ENCODE results near the gene A1BG.
"Not testable (repeated sequence)": the region's sequence is repeated elsewhere in the genome, so short reads cannot be mapped to it uniquely, and the experiment has no call there.

A1BG gene

GRCh38 chr19:58379246-58379645, 26.0 kb upstream of the A1BG start:
- TF ChIP-seq POU2F2 (IDR thresholded peaks at IDR 0.05; ENCODE audit: low read depth, low read length) (no peak), POLR2A (IDR thresholded peaks at IDR 0.05; ENCODE audit: low read depth, low read length) (no peak), PAX5 (IDR thresholded peaks at IDR 0.05; ENCODE audit: insufficient read depth, low read length, severe bottlenecking) (no peak), TAF1 (IDR thresholded peaks at IDR 0.05; ENCODE audit: low read depth, low read length) (no peak), POLR2AphosphoS5 (IDR thresholded peaks at IDR 0.05; ENCODE audit: low read depth, low read length) (no peak), SPI1 (IDR thresholded peaks at IDR 0.05; ENCODE audit: low read depth, low read length) (no peak)
- no peak for DNase-seq (ENCODE audit: insufficient read length, low spot score)
- FAIRE-seq, result no peak

- not testable (repeated sequence) for FAIRE-seq
Measured at GRCh38 chr19:58376724-58377123, 23.4 kb upstream of the A1BG start.

GRCh38 chr19:58374200-58374599, 20.9 kb upstream of the A1BG start:
- TF ChIP-seq SPI1 (IDR thresholded peaks at IDR 0.05; ENCODE audit: low read depth, low read length), result no peak
- TF ChIP-seq PAX5 (IDR thresholded peaks at IDR 0.05; ENCODE audit: insufficient read depth, low read length, severe bottlenecking), result no peak
- TF ChIP-seq TAF1 (IDR thresholded peaks at IDR 0.05; ENCODE audit: low read depth, low read length), result no peak
- DNase-seq (ENCODE audit: insufficient read length, low spot score) (no peak), FAIRE-seq (no peak)

More at GRCh38 chr19:58376724-58377123, 23.4 kb upstream of the A1BG start:
- not testable (repeated sequence) for DNase-seq (ENCODE audit: insufficient read length, low spot score)

GRCh38 chr19:58372311-58373133, 19.2 kb upstream of the A1BG start:
- no peak for TF ChIP-seq POLR2A (IDR thresholded peaks at IDR 0.05; ENCODE audit: low read depth, low read length)
- DNase-seq (ENCODE audit: insufficient read length, low spot score), result no peak
- no peak for FAIRE-seq

GRCh38 chr19:58368561-58369360, 15.5 kb upstream of the A1BG start:
- FAIRE-seq (no peak), DNase-seq (ENCODE audit: insufficient read length, low spot score) (no peak)
- TF ChIP-seq POLR2A (IDR thresholded peaks at IDR 0.05; ENCODE audit: low read depth, low read length) (no peak), PAX5 (IDR thresholded peaks at IDR 0.05; ENCODE audit: insufficient read depth, low read length, severe bottlenecking) (no peak)

- FAIRE-seq, result no peak
- TF ChIP-seq SPI1 (IDR thresholded peaks at IDR 0.05; ENCODE audit: low read depth, low read length) (no peak), POU2F2 (IDR thresholded peaks at IDR 0.05; ENCODE audit: low read depth, low read length) (no peak), POLR2AphosphoS5 (IDR thresholded peaks at IDR 0.05; ENCODE audit: low read depth, low read length) (no peak), TAF1 (IDR thresholded peaks at IDR 0.05; ENCODE audit: low read depth, low read length) (no peak), PAX5 (IDR thresholded peaks at IDR 0.05; ENCODE audit: insufficient read depth, low read length, severe bottlenecking) (no peak), POLR2A (IDR thresholded peaks at IDR 0.05; ENCODE audit: low read depth, low read length) (no peak)
- DNase-seq (ENCODE audit: insufficient read length, low spot score), result no peak
Measured at GRCh38 chr19:58367698-58368454, 14.6 kb upstream of the A1BG start.

- no peak for FAIRE-seq
- TF ChIP-seq PAX5 (IDR thresholded peaks at IDR 0.05; ENCODE audit: insufficient read depth, low read length, severe bottlenecking), result no peak
- no peak for TF ChIP-seq POLR2A (IDR thresholded peaks at IDR 0.05; ENCODE audit: low read depth, low read length)
- TF ChIP-seq SPI1 (IDR thresholded peaks at IDR 0.05; ENCODE audit: low read depth, low read length), result no peak
- no peak for TF ChIP-seq POLR2AphosphoS5 (IDR thresholded peaks at IDR 0.05; ENCODE audit: low read depth, low read length)
- TF ChIP-seq POU2F2 (IDR thresholded peaks at IDR 0.05; ENCODE audit: low read depth, low read length), result no peak
- TF ChIP-seq TAF1 (IDR thresholded peaks at IDR 0.05; ENCODE audit: low read depth, low read length), result no peak
- DNase-seq (ENCODE audit: insufficient read length, low spot score), result no peak
Measured at GRCh38 chr19:58366585-58367430, 13.5 kb upstream of the A1BG start.

- TF ChIP-seq SPI1 (IDR thresholded peaks at IDR 0.05; ENCODE audit: low read depth, low read length) (peak; percentile 89), TAF1 (IDR thresholded peaks at IDR 0.05; ENCODE audit: low read depth, low read length) (no peak)
- DNase-seq (ENCODE audit: insufficient read length, low spot score) (no peak), FAIRE-seq (peak; percentile 77)
Measured at GRCh38 chr19:58364146-58364545, 10.9 kb upstream of the A1BG start.

GRCh38 chr19:58362272-58362994, 9.1 kb upstream of the A1BG start, which contains the start of gene ZNF497:
Gene ZNF497, minus strand, starts transcription at chr19:58362751. Its CDS starts 5,116 bp downstream, at chr19:58357635.
- peak; percentile 64; the same call in 1 of the 2 replicates for TF ChIP-seq POLR2AphosphoS5 (IDR thresholded peaks at IDR 0.05; ENCODE audit: low read depth, low read length)
- 0 out of 2 replicates have a peak, but pooled peaks have one; percentile 34 for TF ChIP-seq POU2F2 (IDR thresholded peaks at IDR 0.05; ENCODE audit: low read depth, low read length)
- peak; percentile 75; the same call in 1 of the 2 replicates for TF ChIP-seq TAF1 (IDR thresholded peaks at IDR 0.05; ENCODE audit: low read depth, low read length)
- no peak for TF ChIP-seq PAX5 (IDR thresholded peaks at IDR 0.05; ENCODE audit: insufficient read depth, low read length, severe bottlenecking)
- no peak for TF ChIP-seq SPI1 (IDR thresholded peaks at IDR 0.05; ENCODE audit: low read depth, low read length)
- TF ChIP-seq POLR2A (IDR thresholded peaks at IDR 0.05; ENCODE audit: low read depth, low read length), result peak; percentile 84
- FAIRE-seq (peak; percentile 100), DNase-seq (ENCODE audit: insufficient read length, low spot score) (peak; percentile 100)
